ENCODE data around the gene SLFN11.
"Not testable (repeated sequence)": the region's sequence is repeated elsewhere in the genome, so short reads cannot be mapped to it uniquely, and the experiment has no call there.

SLFN11 gene

DNA sequence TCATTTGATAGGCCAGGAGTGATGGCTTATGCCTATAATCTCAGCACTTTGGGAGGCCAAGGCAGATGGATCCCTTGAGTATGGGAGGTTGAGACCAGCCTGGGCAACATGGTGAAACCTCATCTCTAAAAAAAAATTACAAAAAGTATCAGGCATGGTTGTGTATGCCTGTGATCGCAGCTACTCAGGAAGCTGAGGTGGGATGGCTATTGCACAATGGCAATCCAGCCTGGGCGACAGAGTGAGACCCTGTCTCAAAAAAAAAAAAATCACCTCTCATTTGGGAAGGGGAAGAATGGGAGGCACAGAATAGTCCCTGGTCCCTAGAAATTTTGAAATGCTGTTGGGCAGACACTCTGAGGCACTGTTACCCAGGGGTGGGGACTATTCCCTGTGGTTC lies 35.2 kb downstream of the SLFN11 start:
- TF ChIP-seq GATA1 (IDR thresholded peaks at IDR 0.05; ENCODE audit: low read depth, low read length) (no peak), POLR2A (IDR thresholded peaks at IDR 0.05; ENCODE audit: low read length) (no peak)
- DNase-seq, result no peak

DNA sequence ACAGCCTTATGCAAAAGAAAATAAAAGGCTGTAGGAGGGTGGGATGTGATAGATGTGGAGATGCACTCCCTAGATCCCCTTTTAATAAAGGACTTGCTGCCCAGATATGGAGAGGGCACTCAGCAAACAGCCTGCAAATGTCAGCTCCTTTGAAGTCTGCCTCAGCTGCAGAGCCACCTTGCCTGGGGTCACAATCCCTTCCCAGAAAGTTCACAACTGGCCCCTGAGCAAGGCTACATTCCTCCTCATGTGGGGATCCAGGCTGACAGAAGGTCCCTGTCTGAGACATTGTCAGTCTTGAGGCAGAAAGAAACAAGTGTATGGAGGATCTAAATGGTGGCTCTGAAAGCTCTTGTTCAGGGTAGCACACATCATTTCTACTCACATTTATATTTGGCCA lies 36.1 kb downstream of the SLFN11 start:
- no peak for DNase-seq
- no peak for TF ChIP-seq GATA1 (IDR thresholded peaks at IDR 0.05; ENCODE audit: low read depth, low read length)
- TF ChIP-seq POLR2A (IDR thresholded peaks at IDR 0.05; ENCODE audit: low read length), result no peak

DNA sequence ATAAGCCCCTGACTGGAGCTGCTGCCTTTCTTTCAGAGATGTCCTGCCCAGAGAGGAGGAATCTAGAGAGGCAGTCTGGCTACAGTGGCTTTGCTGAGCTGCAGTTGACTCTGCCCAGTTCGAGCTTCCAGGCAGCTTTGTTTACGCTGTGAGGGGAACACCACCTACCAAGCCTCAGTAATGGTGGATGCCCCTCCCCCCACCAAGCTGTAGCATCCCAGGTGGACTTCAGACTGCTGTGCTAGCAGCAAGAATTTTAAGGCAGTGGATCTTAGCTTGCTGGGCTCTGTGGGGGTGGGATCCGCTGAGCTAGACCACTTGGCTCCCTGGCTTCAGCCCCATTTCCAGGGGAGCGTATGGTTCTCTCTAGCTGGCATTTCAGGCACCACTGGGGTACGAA lies 39.8 kb downstream of the SLFN11 start:
- not testable (repeated sequence) for DNase-seq

DNA sequence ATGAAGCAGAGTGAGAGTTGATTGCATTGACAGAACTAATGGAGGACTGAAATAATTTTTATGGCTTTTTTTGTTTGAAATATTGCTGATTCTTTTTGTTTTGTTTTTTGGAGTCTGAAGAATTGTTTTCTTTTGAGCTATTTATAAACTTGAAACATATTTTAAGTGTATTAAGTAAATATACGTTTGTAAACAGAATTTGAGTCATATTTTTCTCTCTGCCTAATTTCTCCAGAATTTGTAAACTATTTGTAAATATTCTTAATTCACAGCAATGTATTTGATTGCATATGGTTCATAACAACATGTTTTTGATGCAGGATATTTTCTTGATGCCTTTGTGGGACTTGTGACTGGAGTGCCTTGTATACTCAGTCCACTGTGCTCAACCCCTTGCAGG lies 50.7 kb downstream of the SLFN11 start:
- TF ChIP-seq GATA1 (IDR thresholded peaks at IDR 0.05; ENCODE audit: low read depth, low read length) (no peak), POLR2A (IDR thresholded peaks at IDR 0.05; ENCODE audit: low read length) (no peak)
- no peak for DNase-seq

DNA sequence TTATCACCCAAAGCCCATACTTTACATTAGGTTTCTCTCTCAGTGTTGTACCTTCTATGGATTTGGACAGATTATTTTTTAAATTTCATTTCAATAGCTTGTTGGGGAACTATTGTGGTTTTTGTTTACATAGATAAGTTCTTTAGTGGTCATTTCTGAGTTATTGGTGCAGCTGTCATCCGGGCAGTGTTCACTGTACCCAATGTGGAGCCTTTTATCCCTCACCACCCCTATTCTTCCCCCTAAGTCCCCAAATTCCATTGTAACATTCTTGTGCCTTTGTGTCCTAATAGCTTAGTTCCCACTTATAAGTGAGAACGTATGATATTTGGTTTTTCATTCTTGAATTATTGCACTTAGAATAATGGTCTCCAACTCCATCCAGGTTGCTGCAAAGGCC lies 57.5 kb downstream of the SLFN11 start:
- DNase-seq, result no peak

DNA sequence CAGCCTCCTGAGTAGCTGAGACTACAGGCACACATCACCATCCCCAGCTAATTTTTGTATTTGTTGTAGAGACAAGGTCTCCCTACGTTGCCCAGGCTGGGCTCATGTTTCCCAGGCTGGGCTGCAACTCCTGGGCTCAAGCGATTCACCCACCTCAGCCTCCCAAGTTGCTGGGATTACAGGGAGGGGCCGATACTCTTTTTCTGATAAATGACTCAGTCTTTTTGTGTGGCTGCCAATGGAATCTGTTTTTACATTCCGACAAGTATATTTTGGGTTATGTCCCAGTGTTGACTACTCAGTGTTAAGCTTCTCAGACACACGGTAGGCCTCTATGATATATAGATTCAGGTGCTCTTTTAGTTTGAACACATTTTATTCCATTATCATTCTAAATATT lies 58.1 kb downstream of the SLFN11 start:
- peak in 1 of 2 experiments; percentile 31 for DNase-seq
- no peak for TF ChIP-seq GATA1 (IDR thresholded peaks at IDR 0.05; ENCODE audit: low read depth, low read length)

More for the DNA sequence above, 57.5 kb downstream of the SLFN11 start:
- TF ChIP-seq POLR2A (IDR thresholded peaks at IDR 0.05; ENCODE audit: low read length) (no peak), GATA1 (IDR thresholded peaks at IDR 0.05; ENCODE audit: low read depth, low read length) (no peak)

DNA sequence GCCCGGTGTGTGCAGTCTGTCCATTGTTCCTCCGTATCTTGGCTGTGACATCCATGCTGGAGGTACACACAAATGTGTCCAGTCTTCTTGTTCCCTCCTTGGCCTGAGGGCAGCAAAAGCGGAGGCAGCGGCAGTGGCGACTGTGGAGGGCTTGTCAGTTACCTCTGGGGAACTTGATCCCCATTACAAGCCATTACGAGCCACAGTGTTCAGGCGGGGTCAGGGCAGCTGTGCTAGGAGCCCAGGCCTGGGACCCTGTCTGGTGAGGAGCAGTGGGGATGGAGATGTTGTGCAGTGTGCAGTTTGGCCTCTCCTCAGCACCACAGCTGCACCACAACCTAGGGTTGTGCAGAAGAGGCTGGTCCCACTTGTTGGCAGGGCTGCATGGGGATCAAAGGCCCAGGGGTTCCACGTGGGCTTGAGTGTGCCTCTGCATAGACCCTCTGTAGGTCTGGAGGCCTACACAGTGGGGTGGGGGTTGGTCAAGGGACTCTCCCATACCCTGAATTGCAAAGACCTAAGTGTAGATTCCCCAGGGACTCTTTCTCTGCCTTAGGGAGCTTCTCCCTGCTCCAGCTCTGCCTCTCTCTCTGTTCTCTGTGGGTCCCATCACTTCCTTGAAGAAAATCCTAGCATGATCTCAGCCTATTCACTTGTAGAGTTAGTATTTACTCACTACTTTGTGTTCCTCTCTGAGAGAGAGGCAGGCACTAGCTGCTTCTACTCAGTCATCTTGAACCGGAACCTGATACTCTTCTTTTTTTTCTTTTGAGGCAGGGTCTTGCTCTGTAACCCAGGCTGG lies 58.8 kb downstream of the SLFN11 start:
- DNase-seq, result no peak

DNA sequence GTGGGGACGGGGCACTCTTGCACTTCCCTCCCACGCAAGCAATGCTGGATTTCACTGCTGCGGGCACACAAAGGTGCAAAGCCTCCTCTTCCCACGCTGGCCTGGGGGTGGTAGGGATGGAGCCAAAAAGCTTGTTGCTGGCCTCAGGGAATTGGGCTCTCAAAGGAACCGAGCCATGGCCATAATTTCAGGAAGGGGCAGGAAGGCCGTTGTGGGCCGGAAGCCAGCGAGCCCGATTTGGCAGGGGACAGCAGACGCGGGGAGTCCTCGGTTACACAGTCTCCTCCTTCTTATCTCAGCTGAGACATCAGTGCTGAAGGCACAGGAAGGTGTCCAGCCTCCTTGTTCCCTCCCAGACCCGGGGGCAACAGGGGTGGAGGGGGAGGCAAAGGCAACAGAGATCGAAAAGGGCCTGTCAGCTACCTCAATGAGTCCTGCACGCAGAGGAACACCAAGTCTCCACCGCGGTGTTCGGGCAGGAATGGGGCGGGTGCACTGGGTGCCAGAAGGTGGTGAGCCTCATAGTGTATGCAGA lies 59.5 kb downstream of the SLFN11 start:
- no peak for DNase-seq
- TF ChIP-seq POLR2A (IDR thresholded peaks at IDR 0.05; ENCODE audit: low read length) (no peak), GATA1 (IDR thresholded peaks at IDR 0.05; ENCODE audit: low read depth, low read length) (no peak)

More for the DNA sequence above, 58.8 kb downstream of the SLFN11 start:
- no peak for TF ChIP-seq GATA1 (IDR thresholded peaks at IDR 0.05; ENCODE audit: low read depth, low read length)
- TF ChIP-seq POLR2A (IDR thresholded peaks at IDR 0.05; ENCODE audit: low read length), result no peak

DNA sequence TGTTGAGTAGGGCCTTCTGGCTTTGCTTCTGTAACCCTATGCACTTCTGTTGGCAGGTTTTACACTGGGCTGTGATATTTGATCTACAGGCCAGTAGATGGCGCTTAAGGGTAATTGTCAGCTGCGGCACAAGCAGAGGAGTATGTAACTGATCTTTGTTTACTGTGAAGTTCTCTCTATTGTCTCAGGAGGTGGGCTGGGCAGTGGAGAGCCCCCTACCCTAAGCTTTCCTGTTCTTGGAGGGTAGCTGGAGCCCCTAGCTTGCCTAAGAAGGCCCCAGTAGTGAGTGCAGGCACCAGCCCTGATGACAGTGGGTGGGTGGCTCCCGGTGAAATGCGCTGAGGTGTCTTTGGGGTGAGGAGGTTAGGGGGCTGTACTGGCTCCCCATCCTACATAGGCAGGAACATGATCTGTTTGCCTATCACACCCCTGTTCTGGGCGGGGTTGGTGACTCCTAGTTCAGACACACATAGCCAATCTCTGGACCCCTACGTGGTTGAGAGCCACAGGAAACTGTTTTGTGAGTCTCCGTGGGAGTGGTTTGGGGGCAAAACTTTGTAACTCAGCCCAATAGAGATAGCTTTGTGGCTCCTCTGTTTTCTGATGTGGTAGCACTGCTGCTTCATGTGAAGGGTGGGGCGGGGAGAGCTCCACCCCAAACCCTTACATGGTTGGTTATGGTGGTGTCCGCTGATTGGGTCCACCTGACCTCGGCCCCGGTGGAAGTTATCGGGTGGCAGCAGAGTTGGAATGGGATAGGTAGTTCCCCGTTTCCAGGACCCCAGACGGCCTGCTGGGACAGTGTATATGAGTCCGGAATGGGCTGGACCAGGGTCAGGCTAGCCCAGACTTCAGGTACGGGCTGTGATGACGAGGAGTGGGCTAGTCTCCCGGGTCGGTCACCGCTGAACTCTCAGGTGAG lies 60.4 kb downstream of the SLFN11 start:
- TF ChIP-seq GATA1 (IDR thresholded peaks at IDR 0.05; ENCODE audit: low read depth, low read length) (no peak), POLR2A (IDR thresholded peaks at IDR 0.05; ENCODE audit: low read length) (no peak)
- DNase-seq, result peak; percentile 71 to 80

DNA sequence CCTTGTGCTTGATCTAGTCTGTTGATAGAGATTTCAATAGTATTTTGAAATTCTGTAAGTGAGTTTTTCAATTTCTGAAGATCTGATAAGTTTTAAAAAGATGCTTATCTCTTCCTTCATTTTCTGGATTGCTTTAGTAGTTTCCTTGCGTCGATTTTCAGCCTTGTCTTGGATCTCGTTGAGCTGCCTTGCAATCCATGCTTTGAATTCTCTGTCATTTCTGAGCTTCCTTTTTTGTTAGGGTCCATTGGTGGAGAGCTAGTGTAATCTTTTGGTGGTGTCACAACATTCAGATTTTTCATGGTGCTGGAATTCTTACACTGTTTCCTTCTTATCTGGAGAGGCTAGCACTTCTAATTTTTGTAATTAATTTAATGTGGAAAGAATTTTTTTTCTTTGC lies 61.1 kb downstream of the SLFN11 start:
- no peak for TF ChIP-seq GATA1 (IDR thresholded peaks at IDR 0.05; ENCODE audit: low read depth, low read length)
- TF ChIP-seq POLR2A (IDR thresholded peaks at IDR 0.05; ENCODE audit: low read length), result no peak
- DNase-seq, result no peak

DNA sequence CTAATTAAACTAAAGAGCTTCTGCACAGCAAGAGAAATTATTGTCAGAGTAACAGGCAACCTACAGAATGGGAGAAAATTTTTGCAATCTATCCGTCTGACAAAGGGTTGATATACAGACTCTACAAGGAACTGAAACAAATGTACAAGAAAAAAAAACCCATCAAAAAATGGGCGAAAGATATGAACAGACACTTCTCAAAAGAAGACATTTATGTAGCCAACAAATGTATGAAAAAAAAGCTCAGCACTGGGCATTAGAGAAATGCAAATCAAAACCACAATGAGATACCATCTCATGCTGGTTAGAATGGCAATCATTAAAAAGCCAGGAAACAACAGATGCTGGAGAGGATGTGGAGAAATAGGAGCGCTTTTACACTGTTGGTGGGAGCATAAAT lies 64.1 kb downstream of the SLFN11 start:
- not testable (repeated sequence) for DNase-seq
